ENCODE measurements around the gene TSPAN9. TPM values are rescaled to one million over a fixed set of nuclear protein-coding genes. Genes with fewer than 3 reads are reported as not detected.

TSPAN9 gene
- total and polyA plus RNA-seq, 2 of the 4 experiments (the other 2 are of a cell fraction) = 17.7 to 39.1 TPM

DNA sequence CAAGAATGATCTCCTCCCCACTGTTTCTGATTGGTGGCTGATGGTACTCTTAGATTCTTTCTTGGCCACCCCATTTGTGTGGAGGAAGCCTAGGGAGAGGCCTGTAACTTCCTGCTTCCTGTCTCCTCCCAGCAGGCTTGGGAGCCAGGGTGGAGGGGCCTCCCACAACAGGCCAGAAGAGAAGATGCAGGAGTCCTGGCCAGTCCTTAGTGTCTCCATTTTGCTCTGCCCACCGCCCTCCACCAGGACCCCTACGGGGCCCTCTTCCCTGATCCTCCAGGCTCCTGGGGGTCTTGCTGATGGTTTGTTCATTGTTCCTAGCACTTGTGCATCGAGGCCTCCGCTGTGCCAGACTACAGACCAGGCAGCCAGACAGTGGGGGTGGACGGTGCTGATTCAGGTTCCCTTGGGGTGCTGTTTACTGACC is 6.8 kb downstream of the TSPAN9 start:
- H3K27ac ChIP-seq (ENCODE audit: insufficient read depth, low read length) = no peak overlapping the region
- no peak overlapping the region for H2AK5ac ChIP-seq (ENCODE audit: low read depth, low read length)
- H3K18ac ChIP-seq (ENCODE audit: low read depth, low read length) = no peak overlapping the region
- H3K27me3 ChIP-seq (ENCODE audit: control insufficient read depth, insufficient read depth, low read length) = no peaks in the 10 kb centered on the region
- no CpG with 5 or more reads among the region's 5 CpGs for WGBS, 2 experiments (ENCODE audit: extremely low coverage in 2 of 2, insufficient read length in 1 of 2)
- TF ChIP-seq CHD1 (IDR thresholded peaks at IDR 0.05; ENCODE audit: low read depth, low read length) (no peak), RAD21 (IDR thresholded peaks at IDR 0.05; ENCODE audit: low read length) (no peak), SMC3 (IDR thresholded peaks at IDR 0.05; ENCODE audit: low read depth, low read length) (no peak), MXI1 (IDR thresholded peaks at IDR 0.05; ENCODE audit: borderline replicate concordance, low read depth, low read length) (no peak), MAZ (IDR thresholded peaks at IDR 0.05; ENCODE audit: borderline replicate concordance, low read depth, low read length) (no peak), MAFK (IDR thresholded peaks at IDR 0.05; ENCODE audit: low read depth, low read length) (no peak), RCOR1 (IDR thresholded peaks at IDR 0.05; ENCODE audit: insufficient replicate concordance, low read length) (no peak), BHLHE40 (IDR thresholded peaks at IDR 0.05; ENCODE audit: low read depth, low read length) (no peak), FOS (IDR thresholded peaks at IDR 0.05; ENCODE audit: low read depth, low read length) (no peak)
- TF ChIP-seq, protein P1, sequence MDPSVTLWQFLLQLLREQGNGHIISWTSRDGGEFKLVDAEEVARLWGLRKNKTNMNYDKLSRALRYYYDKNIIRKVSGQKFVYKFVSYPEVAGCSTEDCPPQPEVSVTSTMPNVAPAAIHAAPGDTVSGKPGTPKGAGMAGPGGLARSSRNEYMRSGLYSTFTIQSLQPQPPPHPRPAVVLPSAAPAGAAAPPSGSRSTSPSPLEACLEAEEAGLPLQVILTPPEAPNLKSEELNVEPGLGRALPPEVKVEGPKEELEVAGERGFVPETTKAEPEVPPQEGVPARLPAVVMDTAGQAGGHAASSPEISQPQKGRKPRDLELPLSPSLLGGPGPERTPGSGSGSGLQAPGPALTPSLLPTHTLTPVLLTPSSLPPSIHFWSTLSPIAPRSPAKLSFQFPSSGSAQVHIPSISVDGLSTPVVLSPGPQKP (IDR thresholded peaks at IDR 0.05; ENCODE audit: borderline replicate concordance, low read depth, low read length) = no peak
- TF ChIP-seq, protein P2, sequence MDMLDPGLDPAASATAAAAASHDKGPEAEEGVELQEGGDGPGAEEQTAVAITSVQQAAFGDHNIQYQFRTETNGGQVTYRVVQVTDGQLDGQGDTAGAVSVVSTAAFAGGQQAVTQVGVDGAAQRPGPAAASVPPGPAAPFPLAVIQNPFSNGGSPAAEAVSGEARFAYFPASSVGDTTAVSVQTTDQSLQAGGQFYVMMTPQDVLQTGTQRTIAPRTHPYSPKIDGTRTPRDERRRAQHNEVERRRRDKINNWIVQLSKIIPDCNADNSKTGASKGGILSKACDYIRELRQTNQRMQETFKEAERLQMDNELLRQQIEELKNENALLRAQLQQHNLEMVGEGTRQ (IDR thresholded peaks at IDR 0.05; ENCODE audit: low read depth, low read length) = no peak
- no peak overlapping the region; the same call in 1 of the 2 replicates for H4K91ac ChIP-seq (ENCODE audit: insufficient read depth, low read depth, low read length)
- H3K4me3 ChIP-seq (ENCODE audit: insufficient read depth, low read depth, low read length) = no peak overlapping the region
- no peak overlapping the region for H3K4ac ChIP-seq (ENCODE audit: low read depth, low read length)
- no peak overlapping the region for H3K23ac ChIP-seq (ENCODE audit: low read depth, low read length)
- ChIA-PET POLR2A (ENCODE audit: unreplicated experiment) (no interaction called here), CTCF (no interaction called here)
- H2BK20ac ChIP-seq (ENCODE audit: low read depth, low read length) = no peak overlapping the region
- DNase-seq (no peak), ATAC-seq (ENCODE audit: low read depth) (no peak; the same call in 1 of the 2 replicates)
- peak overlapping the region; percentile 51; the same call in 1 of the 2 replicates for H3K14ac ChIP-seq (replicated peaks; ENCODE audit: low read depth, low read length)
- H3K4me1 ChIP-seq (ENCODE audit: control insufficient read depth, insufficient read depth, low read length) = no peaks in the 10 kb centered on the region
- H3K9me3 ChIP-seq (ENCODE audit: control insufficient read depth, insufficient read depth, low read length) = no peaks in the 10 kb centered on the region
- no peak overlapping the region for H3K4me2 ChIP-seq (ENCODE audit: low read depth, low read length)
- no peak overlapping the region for H2BK120ac ChIP-seq (ENCODE audit: low read depth, low read length)
- H3K9me1 ChIP-seq (ENCODE audit: insufficient read depth, low read length) = peaks cover 13% of the 10 kb centered on the region; the same call in 1 of the 2 replicates
- H2AK9ac ChIP-seq (replicated peaks; ENCODE audit: low read depth, low read length, poor library complexity) = no peak overlapping the region
- no peak overlapping the region for H3K9ac ChIP-seq (ENCODE audit: low read depth, low read length)
- in situ Hi-C loops (cut with MboI; ENCODE audit: low sequenced_read_pairs) (no loop called here), intact Hi-C loops (cut with micrococcal nuclease) (no loop called here), dilution Hi-C loops (cut with HindIII; ENCODE audit: low sequenced_read_pairs, unreplicated experiment) (no loop called here)
- no peak overlapping the region for H2BK5ac ChIP-seq (ENCODE audit: low read depth, low read length, poor library complexity, severe bottlenecking)
- no peak overlapping the region for H2BK15ac ChIP-seq (ENCODE audit: low read depth, low read length)
- peaks cover 11% of the 10 kb centered on the region for H4K20me1 ChIP-seq (ENCODE audit: insufficient read depth, low read length)
- peaks cover 5% of the 10 kb centered on the region for H3K36me3 ChIP-seq (ENCODE audit: control insufficient read depth, insufficient read depth, low read length)
- H4K8ac ChIP-seq (ENCODE audit: low read depth in 2 of 2, low read length in 2 of 2) = peak overlapping the region in 1 of 2 experiments; percentile 30; a peak in 1 of 4 replicates
- peak overlapping the region; percentile 70 for H2AFZ ChIP-seq (replicated peaks; ENCODE audit: low read length, poor library complexity)
- no peak overlapping the region for H4K5ac ChIP-seq (ENCODE audit: low read depth, low read length)
- H3K56ac ChIP-seq (ENCODE audit: extremely low read depth, insufficient read depth, low read length) = no peak overlapping the region
- BruUV-seq (replicated peaks) = no TSS peak
- H3K79me1 ChIP-seq (ENCODE audit: low read depth in 1 of 2, low read length in 2 of 2) = peaks cover 12 to 55% of the 10 kb centered on the region in 2 experiments; a peak in 3 of 4 replicates
